Prostate gland (tissue), 2 donors: ENCODE measurements around the gene C12orf60. TPM values are rescaled to one million over a fixed set of nuclear protein-coding genes. Genes with fewer than 3 reads are reported as not detected.

Experiments used
- DNase-seq: peaks from one replicate; pipeline ENCODE4 v3.0.0-alpha.2; 2019; ENCODE audit warnings: low spot score
- H3K27ac ChIP-seq, 2 donors: fragments of 200-600 bp; sonication (generic); 2 replicates each; pipeline ENCODE4 v1.5.1; 2017 to 2019
- H3K27me3 ChIP-seq: fragments of 200-600 bp; sonication (generic); replicated peaks from 2 replicates; pipeline ENCODE4 v1.5.1; 2019; ENCODE audit not compliant: insufficient read depth
- H3K36me3 ChIP-seq, 2 donors: fragments of 200-600 bp; sonication (generic); 1 replicate in 1 of 2; 2 replicates in 1 of 2; pipeline versions ENCODE4 v1.5.1 to v1.8.1; 2017 to 2019
- H3K4me1 ChIP-seq: fragments of 200-600 bp; sonication (generic); replicated peaks from 2 replicates; pipeline ENCODE4 v1.5.1; 2019
- H3K4me3 ChIP-seq, 2 donors: fragments of 200-600 bp; sonication (generic); 2 replicates each; pipeline ENCODE4 v1.5.1; 2017 to 2019
- H3K9me3 ChIP-seq: fragments of 200-600 bp; sonication (generic); 2 replicates; pipeline ENCODE4 v1.5.1; 2017
- POLR2A ChIP-seq: fragments of 450-650 bp; IDR thresholded peaks from one replicate; pipeline ENCODE4 v1.6.1; 2016; ENCODE audit warnings: antibody characterized with exemption, mild to moderate bottlenecking
- POLR2AphosphoS5 ChIP-seq: sonication (generic); formaldehyde crosslinking; IDR thresholded peaks from one replicate; pipeline ENCODE4 v1.6.1; 2017; ENCODE audit warnings: antibody characterized with exemption
- WGBS: methylation state at CpG from one replicate; pipeline ENCODE4 v1.1.5; 2018; 5-methylcytosine and 5-hydroxymethylcytosine counted together
- intact Hi-C: fragments of 100-400 bp; cut with DNase I; formaldehyde crosslinking; loops from one replicate; pipeline ENCODE4 v1.14.2; 2022
- total RNA-seq, 2 donors: library from RNA; depleted of rRNA; stranded (reverse); fragments of >200 nt; gene quantifications; one replicate each; pipeline ENCODE4 v1.1.0, GENCODE V29; 2016
- TF ChIP-seq, protein P1 (sequence below), 4 experiments: fragments of 200-600 bp in 2 of 4; fragments of 450-650 bp in 2 of 4; sonication (generic) in 2 of 4; IDR thresholded peaks; 1 replicate in 3 of 4; 2 replicates in 1 of 4; pipeline ENCODE4 v1.5.1; 2016 to 2019; ENCODE audit warnings: antibody characterized with exemption in 4 of 4, mild to moderate bottlenecking in 2 of 4, moderate library complexity in 2 of 4

Gene C12orf60
- total RNA-seq, 2 donors from 2014 or later: 2.0 to 2.6 TPM

DNA sequence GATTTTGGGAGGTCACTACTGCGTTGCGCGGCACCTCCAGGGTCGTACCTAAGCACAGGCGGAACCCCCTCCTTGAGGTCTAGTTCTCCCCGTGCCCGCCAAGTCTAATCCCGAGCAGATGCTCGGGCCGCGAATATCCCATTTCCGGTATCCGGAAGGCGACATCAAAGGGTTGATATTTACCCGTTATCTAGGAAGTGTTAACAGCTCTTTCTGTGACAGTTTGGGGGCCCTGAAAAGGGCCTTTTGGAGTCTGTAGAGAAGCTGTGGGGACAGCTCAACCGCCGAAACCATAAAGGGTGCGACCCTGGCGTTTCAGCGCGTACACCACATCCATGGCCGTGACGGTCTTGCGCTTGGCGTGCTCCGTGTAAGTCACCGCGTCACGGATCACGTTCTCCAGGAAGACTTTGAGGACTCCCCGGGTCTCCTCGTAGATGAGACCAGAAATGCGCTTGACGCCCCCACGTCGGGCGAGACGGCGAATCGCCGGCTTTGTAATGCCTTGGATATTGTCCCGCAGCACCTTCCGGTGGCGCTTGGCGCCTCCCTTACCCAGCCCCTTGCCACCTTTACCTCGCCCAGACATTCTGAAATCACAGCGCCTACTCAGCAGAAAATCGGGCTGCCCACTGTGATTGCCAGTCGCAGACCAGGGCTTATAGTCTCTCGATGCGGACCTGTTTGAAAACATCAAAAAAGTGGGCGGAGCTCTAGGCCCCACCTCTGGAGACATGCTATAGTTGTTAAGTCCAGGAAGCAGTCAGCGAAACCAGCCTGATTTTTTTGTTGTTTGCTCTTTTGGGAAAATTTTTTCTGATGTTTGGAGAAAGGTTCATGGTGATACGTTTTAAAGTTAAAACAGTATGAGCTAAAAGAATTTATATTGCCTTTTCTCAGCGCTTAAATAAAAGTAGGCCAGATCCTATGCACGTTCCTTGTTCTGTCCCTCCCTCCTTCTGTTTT, 32.7 kb upstream of the C12orf60 start:
- TF ChIP-seq POLR2AphosphoS5: peak; percentile 98
- TF ChIP-seq POLR2A: peak; percentile 90
- TF ChIP-seq, protein P1, sequence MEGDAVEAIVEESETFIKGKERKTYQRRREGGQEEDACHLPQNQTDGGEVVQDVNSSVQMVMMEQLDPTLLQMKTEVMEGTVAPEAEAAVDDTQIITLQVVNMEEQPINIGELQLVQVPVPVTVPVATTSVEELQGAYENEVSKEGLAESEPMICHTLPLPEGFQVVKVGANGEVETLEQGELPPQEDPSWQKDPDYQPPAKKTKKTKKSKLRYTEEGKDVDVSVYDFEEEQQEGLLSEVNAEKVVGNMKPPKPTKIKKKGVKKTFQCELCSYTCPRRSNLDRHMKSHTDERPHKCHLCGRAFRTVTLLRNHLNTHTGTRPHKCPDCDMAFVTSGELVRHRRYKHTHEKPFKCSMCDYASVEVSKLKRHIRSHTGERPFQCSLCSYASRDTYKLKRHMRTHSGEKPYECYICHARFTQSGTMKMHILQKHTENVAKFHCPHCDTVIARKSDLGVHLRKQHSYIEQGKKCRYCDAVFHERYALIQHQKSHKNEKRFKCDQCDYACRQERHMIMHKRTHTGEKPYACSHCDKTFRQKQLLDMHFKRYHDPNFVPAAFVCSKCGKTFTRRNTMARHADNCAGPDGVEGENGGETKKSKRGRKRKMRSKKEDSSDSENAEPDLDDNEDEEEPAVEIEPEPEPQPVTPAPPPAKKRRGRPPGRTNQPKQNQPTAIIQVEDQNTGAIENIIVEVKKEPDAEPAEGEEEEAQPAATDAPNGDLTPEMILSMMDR (IDR thresholded peaks at IDR 0.05): peak in 2 of 4 experiments; percentile 4 to 9
- peak; percentile 98 for DNase-seq
- Histone ChIP-seq H3K4me3 (peak overlapping the region; percentile 73 to 82), H3K36me3 (no peaks in the 10 kb centered on the region), H3K27ac (peak overlapping the region; percentile 86 to 92), H3K4me1 (no peaks in the 10 kb centered on the region), H3K9me3 (no peaks in the 10 kb centered on the region), H3K27me3 (no peaks in the 10 kb centered on the region)
- intact Hi-C loops: loop anchor here (2.0 to 10.0 kb wide), 2 partner anchors 514 to 1014 kb away; partner anchors contain the start of gene EPS8
- WGBS: 1% methylated on average over 56 of the region's 56 CpGs

DNA sequence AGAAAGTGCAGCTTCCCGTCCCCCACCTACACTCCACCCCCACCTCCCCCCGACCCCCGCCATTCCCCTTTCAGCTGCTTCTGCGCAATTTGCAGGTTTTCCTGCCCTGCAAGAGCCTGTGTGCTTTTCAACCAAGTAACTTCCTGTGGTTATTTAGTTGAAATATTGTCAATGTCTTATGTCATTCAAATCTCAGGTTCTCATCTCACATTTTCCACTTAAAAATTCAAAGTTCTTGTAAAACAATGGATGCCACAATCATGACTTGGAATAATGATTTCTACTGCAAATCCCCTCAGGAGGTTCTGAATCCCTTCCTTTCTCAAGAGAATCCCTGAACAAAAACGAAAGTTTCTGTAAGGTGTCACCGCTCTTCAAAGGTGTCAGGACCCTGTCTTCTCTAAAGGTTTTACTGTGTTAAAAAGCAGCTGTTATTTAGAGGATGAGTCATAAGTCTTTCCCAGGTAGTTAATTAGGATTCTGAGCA, 31.8 kb upstream of the C12orf60 start:
- TF ChIP-seq, protein P1 (IDR thresholded peaks at IDR 0.05): no peak
- TF ChIP-seq POLR2AphosphoS5 (no peak), POLR2A (no peak)
- Histone ChIP-seq H3K36me3 (no peaks in the 10 kb centered on the region), H3K9me3 (no peaks in the 10 kb centered on the region), H3K27ac (peak overlapping the region; percentile 86 to 92), H3K27me3 (no peaks in the 10 kb centered on the region), H3K4me3 (peak overlapping the region; percentile 73 to 82), H3K4me1 (no peaks in the 10 kb centered on the region)
- WGBS: 15% methylated on average over 6 of the region's 6 CpGs
- intact Hi-C loops: loop anchor here (2.0 to 10.0 kb wide), 2 partner anchors 515 to 1013 kb away; partner anchors contain the start of gene EPS8
- no peak for DNase-seq

DNA sequence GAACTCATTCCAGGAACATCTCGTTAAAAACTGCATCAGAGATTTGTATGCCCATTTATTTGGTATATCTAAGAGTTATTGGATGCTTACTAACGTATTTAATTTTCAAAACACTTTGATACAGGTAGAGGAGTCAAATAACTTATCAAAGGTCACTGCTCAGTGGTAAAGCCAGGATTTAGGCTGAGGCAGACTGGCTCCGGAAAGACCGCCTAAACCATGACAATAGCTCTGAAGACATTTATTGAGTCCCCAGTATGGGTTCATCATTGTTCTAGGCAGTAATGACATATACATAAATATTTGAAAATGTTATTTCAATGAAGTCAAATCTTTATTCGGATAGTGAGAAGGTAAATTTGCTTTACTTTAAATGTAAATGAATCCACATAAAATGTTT, 30.5 kb upstream of the C12orf60 start:
- TF ChIP-seq POLR2A: no peak
- TF ChIP-seq POLR2AphosphoS5: no peak
- TF ChIP-seq, protein P1 (IDR thresholded peaks at IDR 0.05): no peak
- DNase-seq: no peak
- Histone ChIP-seq H3K4me3 (peak overlapping the region in 1 of 2 donors; percentile 84), H3K27me3 (no peaks in the 10 kb centered on the region), H3K4me1 (no peaks in the 10 kb centered on the region), H3K9me3 (no peaks in the 10 kb centered on the region), H3K27ac (no peak overlapping the region), H3K36me3 (no peaks in the 10 kb centered on the region)
- WGBS: 94% methylated on average over 5 of the region's 5 CpGs
- intact Hi-C loops: loop anchor here (10.0 kb wide), 1 partner anchor 1012 kb away; the partner anchor contains the start of gene EPS8

DNA sequence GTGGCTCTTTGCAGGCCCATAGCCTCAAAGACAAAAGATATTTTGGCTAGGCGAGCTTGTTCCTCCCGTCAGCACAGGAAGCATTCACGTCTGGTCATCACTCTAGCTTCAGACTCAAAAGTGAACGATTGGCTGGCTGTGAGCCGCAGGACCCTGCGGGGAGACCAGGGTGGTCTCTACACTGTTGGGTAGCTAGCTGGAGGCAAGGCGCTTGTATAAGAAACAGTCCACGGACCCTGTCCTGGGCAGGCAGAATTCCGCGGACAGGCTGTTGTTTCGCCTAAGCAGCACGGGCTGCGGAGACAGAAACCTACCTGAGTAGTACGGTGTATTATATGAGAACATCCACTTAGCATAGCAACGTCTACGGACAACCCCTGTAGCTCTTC, 29.8 kb upstream of the C12orf60 start:
- no peak for DNase-seq
- Histone ChIP-seq H3K4me3 (peak overlapping the region; percentile 84 to 88), H3K27ac (peak overlapping the region; percentile 93 to 95), H3K27me3 (no peaks in the 10 kb centered on the region), H3K9me3 (no peaks in the 10 kb centered on the region), H3K4me1 (no peaks in the 10 kb centered on the region), H3K36me3 (no peaks in the 10 kb centered on the region)
- intact Hi-C loops: loop anchor here (10.0 kb wide), 1 partner anchor 1011 kb away; the partner anchor contains the start of gene EPS8
- WGBS: 24% methylated on average over 16 of the region's 16 CpGs
- TF ChIP-seq, protein P1 (IDR thresholded peaks at IDR 0.05): no peak
- no peak for TF ChIP-seq POLR2AphosphoS5
- no peak for TF ChIP-seq POLR2A
